Testis (tissue), 3 donors: ENCODE measurements around the gene TENM4. TPM values are rescaled to one million over a fixed set of nuclear protein-coding genes. Genes with fewer than 3 reads are reported as not detected.

Experiments
- DNase-seq: peaks from one replicate; pipeline ENCODE4 v3.0.0-alpha.2; 2019
- H3K27ac ChIP-seq, 2 donors: fragments of 200-600 bp; sonication (generic); one replicate each; pipeline ENCODE4 v1.5.1; 2019
- H3K27me3 ChIP-seq: fragments of 200-600 bp; sonication (generic); one replicate; pipeline ENCODE4 v1.5.1; 2019
- H3K36me3 ChIP-seq: fragments of 200-600 bp; sonication (generic); one replicate; pipeline ENCODE4 v1.5.1; 2017; ENCODE audit warnings: low read depth; ENCODE audit errors: missing control alignments
- H3K4me1 ChIP-seq: fragments of 200-600 bp; sonication (generic); one replicate; pipeline ENCODE4 v1.5.1; 2019
- H3K4me3 ChIP-seq, 2 donors: fragments of 200-600 bp; sonication (generic); one replicate each; pipeline ENCODE4 v1.5.1; 2017 to 2019
- H3K9me3 ChIP-seq: fragments of 200-600 bp; sonication (generic); one replicate; pipeline ENCODE4 v1.5.1; 2017
- CTCF ChIP-seq, 3 experiments: fragments of 450-650 bp in 2 of 3; fragments of 200-600 bp in 1 of 3; sonication (generic) in 1 of 3; IDR thresholded peaks; one replicate each; pipeline ENCODE4 v1.5.1; 2016 to 2019; ENCODE audit warnings: antibody characterized with exemption in 3 of 3, mild to moderate bottlenecking in 2 of 3, moderate library complexity in 1 of 3
- POLR2A ChIP-seq: fragments of 450-650 bp; IDR thresholded peaks from one replicate; pipeline ENCODE4 v1.6.1; 2017; ENCODE audit warnings: antibody characterized with exemption, mild to moderate bottlenecking, moderate library complexity
- WGBS, 2 donors: methylation state at CpG; one replicate each; pipeline ENCODE4 v1.1.5; 2018; 5-methylcytosine and 5-hydroxymethylcytosine counted together
- intact Hi-C: fragments of 100-400 bp; cut with DNase I; formaldehyde crosslinking; loops from one replicate; pipeline ENCODE4 v1.15.1; 2023; ENCODE audit warnings: low total_unique reads
- polyA plus RNA-seq: library from polyadenylated mRNA; stranded (reverse); fragments of 350-450 nt; fragmentation: Illumina TruSeq; extraction: RNeasy Lipid Tissue Mini Kit (QIAGEN cat#74804); gene quantifications from one replicate; pipeline ENCODE4 v1.2.3, GENCODE V29; 2014; ENCODE audit warnings: low read depth, low replicate concordance; ENCODE audit not compliant: insufficient read depth
- total RNA-seq, 2 donors: library from RNA; depleted of rRNA; stranded (reverse); fragments of >200 nt; gene quantifications; one replicate each; pipeline ENCODE4 v1.2.3, GENCODE V29; 2016

Gene TENM4
- total and polyA plus RNA-seq, 3 donors from 2014 or later: 10.6 to 17.9 (median 11.4) TPM

GRCh38 chr11:78820741-78821140, 620.1 kb downstream of the TENM4 start:
- Histone ChIP-seq H3K27me3 (no peaks in the 10 kb centered on the region), H3K4me1 (no peaks in the 10 kb centered on the region), H3K9me3 (no peaks in the 10 kb centered on the region), H3K27ac (no peak overlapping the region), H3K36me3 (no peaks in the 10 kb centered on the region), H3K4me3 (no peak overlapping the region)
- intact Hi-C loops: no loop called here
- TF ChIP-seq POLR2A (no peak), CTCF (IDR thresholded peaks at IDR 0.05) (no peak)
- DNase-seq: no peak
- 92% methylated on average over 3 of the region's 3 CpGs for WGBS, 2 donors

GRCh38 chr11:78818201-78818600, 622.6 kb downstream of the TENM4 start:
- H3K36me3 ChIP-seq: no peaks in the 10 kb centered on the region
- DNase-seq: no peak
- TF ChIP-seq CTCF (IDR thresholded peaks at IDR 0.05): no peak
- no peak for TF ChIP-seq POLR2A
- no peaks in the 10 kb centered on the region for H3K27me3 ChIP-seq
- no peaks in the 10 kb centered on the region for H3K4me1 ChIP-seq
- intact Hi-C loops: no loop called here
- no peaks in the 10 kb centered on the region for H3K9me3 ChIP-seq
- H3K27ac ChIP-seq: no peak overlapping the region
- H3K4me3 ChIP-seq: no peak overlapping the region
- WGBS, 2 donors: 88 to 91% methylated on average over 4 of the region's 4 CpGs

- H3K27ac ChIP-seq: no peak overlapping the region
- no peak overlapping the region for H3K4me3 ChIP-seq
- H3K27me3 ChIP-seq: no peaks in the 10 kb centered on the region
- no peaks in the 10 kb centered on the region for H3K36me3 ChIP-seq
- DNase-seq: no peak
- no peak for TF ChIP-seq POLR2A
- TF ChIP-seq CTCF (IDR thresholded peaks at IDR 0.05): no peak
- no peaks in the 10 kb centered on the region for H3K9me3 ChIP-seq
- WGBS, 2 donors: 93 to 95% methylated on average over 6 of the region's 6 CpGs
- no peaks in the 10 kb centered on the region for H3K4me1 ChIP-seq
- intact Hi-C loops: no loop called here
These were observed 625.0 kb downstream of the TENM4 start for GRCh38 chr11:78815831-78816230.

GRCh38 chr11:78812513-78813293, 628.1 kb downstream of the TENM4 start:
- no peak for TF ChIP-seq CTCF (IDR thresholded peaks at IDR 0.05)
- no peak for TF ChIP-seq POLR2A
- intact Hi-C loops: no loop called here
- 89 to 91% methylated on average over 6 of the region's 6 CpGs for WGBS, 2 donors
- H3K9me3 ChIP-seq: no peaks in the 10 kb centered on the region
- H3K4me1 ChIP-seq: no peaks in the 10 kb centered on the region
- DNase-seq: no peak
- no peaks in the 10 kb centered on the region for H3K36me3 ChIP-seq
- H3K4me3 ChIP-seq: no peak overlapping the region
- no peak overlapping the region for H3K27ac ChIP-seq
- no peaks in the 10 kb centered on the region for H3K27me3 ChIP-seq

GRCh38 chr11:78810559-78811009, 630.2 kb downstream of the TENM4 start:
- H3K4me1 ChIP-seq: no peaks in the 10 kb centered on the region
- no peaks in the 10 kb centered on the region for H3K9me3 ChIP-seq
- WGBS, 2 donors: 75% methylated on average over 7 of the region's 7 CpGs
- TF ChIP-seq POLR2A (no peak), CTCF (IDR thresholded peaks at IDR 0.05) (no peak)
- H3K27ac ChIP-seq: no peak overlapping the region
- intact Hi-C loops: no loop called here
- no peaks in the 10 kb centered on the region for H3K36me3 ChIP-seq
- H3K27me3 ChIP-seq: no peaks in the 10 kb centered on the region
- no peak overlapping the region for H3K4me3 ChIP-seq
- DNase-seq: no peak
